Measurements from ENCODE around the gene SLC35A2. TPM values are rescaled to one million over a fixed set of nuclear protein-coding genes. Genes with fewer than 3 reads are reported as not detected.
A peak's percentile ranks its signal among the peaks of the same experiment; 100 is the strongest.

SLC35A2 gene
- total RNA-seq, 1 experiment from 2014 or later, result 18.0 TPM

- H3K4me3 Mint-ChIP-seq, result no peak overlapping the region
- H3K9me3 Mint-ChIP-seq, result no peaks in the 10 kb centered on the region
- ChIA-PET CTCF (no interaction called here), POLR2A (no interaction called here)
- H3K36me3 Mint-ChIP-seq, result peaks cover 20% of the 10 kb centered on the region
- no peak overlapping the region for H3K27ac Mint-ChIP-seq
- H3K27me3 Mint-ChIP-seq (ENCODE audit: low read depth), result no peaks in the 10 kb centered on the region
- TF ChIP-seq CREB1 (CRISPR knock-in tag; IDR thresholded peaks at IDR 0.05), result no peak
- DNase-seq (ENCODE audit: low spot score), result no peak
- ATAC-seq, result no peak
- 0 out of 2 replicates have a peak, but pooled peaks cover 3% of the 10 kb centered on the region for H3K4me1 Mint-ChIP-seq
Measured at GRCh38 chrX:48905090-48905790, 6.2 kb downstream of the SLC35A2 start.

- Mint-ChIP-seq H3K27ac (no peak overlapping the region), H3K4me1 (0 out of 2 replicates have a peak, but pooled peaks cover 3% of the 10 kb centered on the region), H3K36me3 (peaks cover 22% of the 10 kb centered on the region), H3K9me3 (no peaks in the 10 kb centered on the region), H3K27me3 (ENCODE audit: low read depth) (no peaks in the 10 kb centered on the region), H3K4me3 (no peak overlapping the region)
- ChIA-PET POLR2A (no interaction called here), CTCF (interaction anchor here (1.6 kb wide), 1 partner anchor 13 kb away, joined by 4 read pairs; no protein-coding TSS in a partner anchor)
- no peak for TF ChIP-seq GABPB1 (CRISPR knock-in tag; IDR thresholded peaks at IDR 0.05)
- TF ChIP-seq MAX (CRISPR knock-in tag; IDR thresholded peaks at IDR 0.05), result no peak
- TF ChIP-seq GTF2I (CRISPR knock-in tag; conservative IDR thresholded peaks at IDR 0.05), result no peak
- TF ChIP-seq ETV6 (CRISPR knock-in tag; IDR thresholded peaks at IDR 0.05), result no peak
- no peak for TF ChIP-seq STAT6 (CRISPR knock-in tag; conservative IDR thresholded peaks at IDR 0.05; ENCODE audit: low read depth)
- ATAC-seq (no peak), DNase-seq (ENCODE audit: low spot score) (no peak)
Measured at GRCh38 chrX:48904626-48905025, 6.8 kb downstream of the SLC35A2 start.

GRCh38 chrX:48904180-48904579, 7.3 kb downstream of the SLC35A2 start:
- H3K27ac Mint-ChIP-seq, result no peak overlapping the region
- POLR2A ChIA-PET, result no interaction called here
- DNase-seq (ENCODE audit: low spot score), result no peak
- no peaks in the 10 kb centered on the region for H3K9me3 Mint-ChIP-seq
- peaks cover 22% of the 10 kb centered on the region for H3K36me3 Mint-ChIP-seq
- H3K4me3 Mint-ChIP-seq, result no peak overlapping the region
- H3K27me3 Mint-ChIP-seq (ENCODE audit: low read depth), result no peaks in the 10 kb centered on the region
- CTCF ChIA-PET, result interaction anchor here (1.6 kb wide), 1 partner anchor 13 kb away, joined by 4 read pairs; no protein-coding TSS in a partner anchor
- ATAC-seq, result peak; percentile 55; the same call in 1 of the 2 replicates
- 0 out of 2 replicates have a peak, but pooled peaks cover 3% of the 10 kb centered on the region for H3K4me1 Mint-ChIP-seq
- TF ChIP-seq MLX (CRISPR knock-in tag; IDR thresholded peaks at IDR 0.05) (no peak), NFYB (CRISPR knock-in tag; conservative IDR thresholded peaks at IDR 0.05; ENCODE audit: low read depth) (no peak), PRDM15 (CRISPR knock-in tag; IDR thresholded peaks at IDR 0.05) (no peak), NFE2L1 (CRISPR knock-in tag; IDR thresholded peaks at IDR 0.05) (no peak), STAT6 (CRISPR knock-in tag; conservative IDR thresholded peaks at IDR 0.05; ENCODE audit: low read depth) (no peak), ARID4B (CRISPR knock-in tag; IDR thresholded peaks at IDR 0.05; ENCODE audit: borderline replicate concordance) (no peak), ZNF317 (CRISPR knock-in tag; IDR thresholded peaks at IDR 0.05; ENCODE audit: borderline replicate concordance, low read depth) (no peak), CREB1 (CRISPR knock-in tag; IDR thresholded peaks at IDR 0.05) (no peak), NFATC4 (CRISPR knock-in tag; IDR thresholded peaks at IDR 0.05) (no peak)
